NCI-H82 treated with DMSO at 0.1 percent for 48 hours (cell line): ENCODE measurements around the gene PRR36.
"Not testable (repeated sequence)": the region's sequence is repeated elsewhere in the genome, so short reads cannot be mapped to it uniquely, and the experiment has no call there.

Experiments used
- DNase-seq: peaks from one replicate; lab custom pipeline; 2025; ENCODE audit not compliant: unreplicated experiment; lab: John Stamatoyannopoulos, UW

Gene PRR36

DNA sequence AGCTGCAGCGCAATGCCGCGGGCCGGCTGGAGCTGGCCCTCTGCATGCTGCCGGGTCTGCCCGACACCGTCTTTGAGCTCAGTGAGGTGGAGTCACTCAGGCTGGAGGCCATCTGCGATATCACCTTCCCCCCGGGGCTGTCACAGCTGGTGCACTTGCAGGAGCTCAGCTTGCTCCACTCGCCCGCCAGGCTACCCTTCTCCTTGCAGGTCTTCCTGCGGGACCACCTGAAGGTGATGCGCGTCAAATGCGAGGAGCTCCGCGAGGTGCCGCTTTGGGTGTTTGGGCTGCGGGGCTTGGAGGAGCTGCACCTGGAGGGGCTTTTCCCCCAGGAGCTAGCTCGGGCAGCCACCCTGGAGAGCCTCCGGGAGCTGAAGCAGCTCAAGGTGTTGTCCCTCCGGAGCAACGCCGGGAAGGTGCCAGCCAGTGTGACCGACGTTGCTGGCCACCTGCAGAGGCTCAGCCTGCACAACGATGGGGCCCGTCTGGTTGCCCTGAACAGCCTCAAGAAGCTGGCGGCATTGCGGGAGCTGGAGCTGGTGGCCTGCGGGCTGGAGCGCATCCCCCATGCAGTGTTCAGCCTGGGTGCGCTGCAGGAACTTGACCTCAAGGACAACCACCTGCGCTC lies 25.7 kb upstream of the PRR36 start:
- DNase-seq: no peak

DNA sequence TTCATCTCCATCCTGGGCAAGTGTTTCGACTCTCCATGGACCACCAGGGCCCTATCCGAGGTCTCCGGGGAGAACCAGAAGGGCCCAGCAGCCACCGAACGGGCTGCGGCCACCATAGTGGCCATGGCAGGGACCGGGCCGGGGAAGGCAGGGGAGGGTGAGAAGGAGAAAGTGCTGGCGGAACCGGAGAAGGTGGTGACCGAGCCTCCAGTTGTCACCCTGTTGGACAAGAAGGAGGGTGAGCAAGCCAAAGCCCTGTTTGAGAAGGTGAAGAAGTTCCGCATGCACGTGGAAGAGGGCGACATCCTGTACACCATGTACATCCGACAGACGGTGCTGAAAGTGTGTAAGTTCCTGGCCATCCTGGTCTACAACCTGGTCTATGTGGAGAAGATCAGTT lies 24.8 kb upstream of the PRR36 start:
- DNase-seq: no peak

DNA sequence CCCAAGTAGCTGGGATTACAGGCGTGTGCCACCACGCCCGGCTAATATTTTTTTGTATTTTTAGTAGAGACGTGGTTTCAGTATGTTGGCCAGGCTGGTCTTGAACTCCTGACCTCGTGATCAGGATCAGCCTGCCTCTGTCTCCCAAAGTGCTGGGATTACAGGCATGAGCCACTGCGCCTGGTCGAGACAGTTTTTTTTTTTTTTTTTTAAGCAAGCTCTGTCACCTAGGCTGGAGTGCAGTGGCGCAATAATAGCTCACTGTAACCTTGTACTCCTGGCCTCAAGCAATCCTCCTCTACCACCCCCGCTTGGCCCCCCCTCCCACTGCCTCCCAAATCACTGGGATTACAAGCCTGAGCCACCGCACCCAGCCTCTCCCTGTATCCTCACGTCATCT lies 23.1 kb upstream of the PRR36 start:
- no peak for DNase-seq

DNA sequence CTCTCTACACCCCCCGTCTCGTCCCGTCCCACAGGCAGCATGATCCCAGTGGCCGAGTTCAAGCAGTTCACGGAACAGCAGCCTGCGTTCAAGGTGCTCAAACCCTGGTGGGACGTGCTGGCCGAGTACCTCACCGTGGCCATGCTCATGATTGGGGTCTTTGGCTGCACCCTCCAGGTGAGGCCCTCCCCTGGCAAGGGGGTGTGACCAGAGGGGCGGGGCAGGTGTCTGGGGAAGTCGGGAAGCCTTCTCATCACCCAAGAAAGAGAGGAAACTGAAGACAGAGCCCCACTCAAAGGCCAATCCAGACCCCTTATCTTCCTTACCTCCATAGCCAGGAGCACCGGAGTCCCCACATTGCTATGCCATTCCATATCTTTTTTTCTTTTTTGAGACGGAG lies 21.4 kb upstream of the PRR36 start:
- DNase-seq: no peak

DNA sequence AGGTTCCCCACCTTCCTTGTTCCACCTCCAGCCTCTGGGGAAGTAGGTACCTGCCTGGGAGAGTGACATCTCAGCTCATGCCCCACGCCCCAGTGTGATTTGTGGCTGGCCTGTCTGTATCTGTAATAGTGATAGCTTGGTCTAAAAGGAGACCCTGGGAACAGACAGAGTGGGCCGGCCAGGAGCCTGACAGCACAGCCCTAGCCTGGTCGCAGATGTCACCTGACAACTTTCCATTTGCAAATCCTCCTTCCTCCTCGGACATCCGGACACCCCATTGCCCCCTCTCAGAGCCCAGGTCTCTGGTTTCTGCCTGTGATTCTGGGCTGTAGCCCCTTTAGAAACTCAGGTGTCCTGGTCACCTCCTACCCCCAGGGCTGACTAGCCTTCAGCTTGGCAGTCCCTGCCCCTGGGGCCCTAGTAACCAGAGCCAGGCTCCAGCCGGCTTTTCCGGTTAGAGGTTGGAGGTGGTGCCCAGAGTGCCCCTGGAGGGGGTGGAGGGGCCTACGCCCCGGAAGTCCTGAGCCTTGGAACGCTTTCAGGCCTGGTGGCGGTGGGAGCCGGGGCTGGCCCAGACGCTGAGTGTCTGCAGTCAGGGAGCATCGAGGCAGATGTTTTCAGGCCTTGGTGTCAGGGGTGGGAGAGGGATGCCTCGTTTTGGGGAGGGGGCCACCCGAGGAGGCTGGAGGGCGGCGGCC lies 20.6 kb upstream of the PRR36 start:
- no peak for DNase-seq

DNA sequence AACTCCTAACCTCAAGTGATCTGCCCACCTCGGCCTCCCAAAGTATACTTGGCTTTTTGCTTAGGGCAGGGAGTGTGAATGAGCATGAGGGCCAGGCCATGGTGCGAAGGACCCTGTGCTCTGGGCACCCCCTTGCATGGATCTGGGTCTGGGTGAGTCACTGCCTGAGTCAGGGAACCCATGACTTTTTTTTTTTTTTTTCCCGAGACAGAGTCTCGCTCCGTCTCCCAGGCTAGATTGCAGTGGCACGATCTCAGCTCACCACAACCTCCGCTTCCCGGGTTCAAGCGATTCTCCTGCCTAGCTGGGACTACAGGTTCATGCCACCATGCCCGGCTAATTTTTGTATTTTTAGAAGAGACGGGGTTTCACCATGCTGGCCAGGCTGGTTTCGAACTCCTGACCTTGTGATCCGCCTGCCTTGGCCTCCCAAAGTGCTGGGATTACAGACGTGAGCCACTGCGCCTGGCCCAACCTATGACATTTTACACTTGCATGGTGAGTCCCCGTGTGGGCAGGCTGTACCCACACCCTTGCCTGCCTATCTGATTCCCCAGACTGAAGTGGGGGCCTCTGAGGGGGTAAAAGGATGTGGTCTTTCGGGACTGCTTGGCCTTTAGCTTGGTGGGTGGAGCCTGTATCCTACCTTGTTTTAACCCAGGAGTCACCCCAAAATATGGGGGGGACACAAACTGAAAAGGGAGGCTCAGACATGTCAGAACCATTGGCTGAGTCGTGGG lies 19.3 kb upstream of the PRR36 start:
- not testable (repeated sequence) for DNase-seq

DNA sequence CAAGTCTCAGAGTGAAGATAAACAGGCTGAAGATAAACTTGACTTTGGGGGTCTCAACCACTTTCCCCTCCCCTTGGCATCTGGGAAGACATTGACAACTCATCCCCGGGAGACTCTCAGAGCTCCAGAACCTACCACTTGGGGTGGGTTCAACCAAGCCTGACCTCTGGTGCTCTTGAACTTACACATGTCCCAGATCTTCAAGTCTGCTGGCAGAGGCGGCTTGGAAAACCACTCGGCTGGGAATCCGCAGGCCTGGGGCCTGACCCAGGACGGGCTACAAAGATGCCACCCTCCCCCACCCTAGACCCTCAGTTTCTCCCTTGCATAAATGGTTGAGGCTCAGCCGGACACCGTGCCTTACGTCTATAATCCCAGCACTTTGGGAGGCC lies 14.6 kb upstream of the PRR36 start:
- DNase-seq: no peak

DNA sequence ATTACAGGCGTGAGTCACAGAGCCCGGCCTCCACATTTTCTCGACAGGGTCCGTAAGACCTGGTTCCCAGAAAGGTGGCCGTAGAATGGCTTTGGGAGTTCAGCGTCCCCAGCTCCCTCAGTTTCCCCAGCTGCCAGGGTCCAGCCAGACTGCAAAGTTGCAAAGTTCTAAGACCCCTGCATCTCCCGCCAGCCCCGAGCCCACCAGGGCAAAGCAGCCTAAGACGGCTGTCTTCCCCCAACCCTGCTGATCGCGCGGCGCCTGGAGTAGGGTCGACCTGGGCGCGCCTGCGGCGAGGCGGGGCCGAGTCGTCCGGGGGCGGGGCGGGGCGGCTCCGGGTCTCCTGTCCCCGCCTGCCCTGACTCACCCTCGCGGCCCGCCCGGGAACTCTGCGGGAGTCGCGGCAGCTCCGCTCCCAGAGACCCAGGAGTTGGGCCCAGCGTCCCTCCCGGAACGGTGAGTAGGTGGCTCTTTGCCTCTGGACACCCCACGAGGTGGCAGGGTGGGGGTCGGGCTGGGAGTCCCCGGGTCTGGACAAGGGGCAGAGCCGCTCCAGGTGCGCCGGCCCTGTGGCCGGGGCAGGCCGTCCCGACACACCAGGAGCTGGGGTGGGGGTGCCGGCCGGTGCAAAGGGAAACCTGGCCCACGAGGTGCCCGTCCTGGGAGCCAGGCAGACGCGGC lies 14.1 kb upstream of the PRR36 start, which contains the start of gene LRRC8E:
Gene LRRC8E, plus strand, starts transcription at position 366 of the 681 bp plus-strand sequence. CDS start 7,094 bp downstream, outside the sequence.
- DNase-seq: no peak

DNA sequence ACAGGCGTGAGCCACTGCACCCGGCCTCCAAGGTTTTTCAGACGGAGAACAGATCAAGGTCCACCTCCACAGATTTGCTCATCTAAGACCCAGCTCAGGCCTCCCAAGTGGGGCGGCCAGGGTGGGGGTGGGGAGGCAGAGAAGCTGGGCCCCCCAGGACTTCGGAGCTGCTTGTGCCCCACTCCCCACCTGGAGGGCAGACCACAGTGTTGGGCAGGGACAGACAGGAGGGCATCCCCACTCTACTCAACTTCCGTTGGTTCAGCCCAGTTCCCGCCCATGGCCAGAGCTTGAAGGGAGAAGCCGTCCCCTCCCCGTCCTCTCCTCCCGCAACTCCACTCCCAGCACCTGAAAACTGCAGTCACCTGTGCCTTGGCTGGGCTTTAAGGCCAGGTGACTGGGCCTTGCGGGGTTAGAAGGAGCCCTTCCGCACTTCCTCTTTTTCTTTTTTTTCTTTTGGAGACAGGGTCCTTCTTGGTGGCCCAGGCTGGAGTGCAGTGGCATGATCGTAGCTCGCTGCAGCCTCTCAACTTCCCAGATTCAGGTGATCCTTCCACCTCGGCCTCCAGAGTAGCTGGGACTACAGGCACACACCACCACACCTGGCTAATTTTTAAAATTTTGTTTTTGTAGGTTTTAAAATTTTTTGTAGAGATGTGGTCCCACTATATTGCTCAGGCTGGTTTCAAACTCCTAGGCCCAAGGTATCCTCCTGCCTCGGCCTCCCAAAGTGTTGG lies 13.4 kb upstream of the PRR36 start:
- no peak for DNase-seq

DNA sequence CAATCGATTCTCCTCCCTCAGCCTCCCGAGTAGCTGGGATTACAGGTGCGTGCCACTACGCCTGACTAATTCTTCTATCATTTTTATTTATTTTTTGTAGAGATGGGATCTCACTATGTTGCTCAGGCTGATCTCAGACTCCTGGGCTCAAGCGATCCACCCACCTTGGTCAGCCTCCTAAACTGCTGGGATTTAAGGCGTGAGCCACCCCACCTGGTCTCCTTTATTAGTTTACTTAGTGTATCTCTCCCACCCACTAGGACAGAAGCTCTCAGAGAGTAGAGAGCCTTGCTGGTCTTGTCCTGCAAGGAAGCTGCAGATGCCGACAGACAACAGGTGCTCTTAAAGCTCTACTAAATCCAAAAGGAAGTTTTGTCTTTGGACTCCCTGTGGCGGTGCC lies 11.6 kb upstream of the PRR36 start:
- no peak for DNase-seq

DNA sequence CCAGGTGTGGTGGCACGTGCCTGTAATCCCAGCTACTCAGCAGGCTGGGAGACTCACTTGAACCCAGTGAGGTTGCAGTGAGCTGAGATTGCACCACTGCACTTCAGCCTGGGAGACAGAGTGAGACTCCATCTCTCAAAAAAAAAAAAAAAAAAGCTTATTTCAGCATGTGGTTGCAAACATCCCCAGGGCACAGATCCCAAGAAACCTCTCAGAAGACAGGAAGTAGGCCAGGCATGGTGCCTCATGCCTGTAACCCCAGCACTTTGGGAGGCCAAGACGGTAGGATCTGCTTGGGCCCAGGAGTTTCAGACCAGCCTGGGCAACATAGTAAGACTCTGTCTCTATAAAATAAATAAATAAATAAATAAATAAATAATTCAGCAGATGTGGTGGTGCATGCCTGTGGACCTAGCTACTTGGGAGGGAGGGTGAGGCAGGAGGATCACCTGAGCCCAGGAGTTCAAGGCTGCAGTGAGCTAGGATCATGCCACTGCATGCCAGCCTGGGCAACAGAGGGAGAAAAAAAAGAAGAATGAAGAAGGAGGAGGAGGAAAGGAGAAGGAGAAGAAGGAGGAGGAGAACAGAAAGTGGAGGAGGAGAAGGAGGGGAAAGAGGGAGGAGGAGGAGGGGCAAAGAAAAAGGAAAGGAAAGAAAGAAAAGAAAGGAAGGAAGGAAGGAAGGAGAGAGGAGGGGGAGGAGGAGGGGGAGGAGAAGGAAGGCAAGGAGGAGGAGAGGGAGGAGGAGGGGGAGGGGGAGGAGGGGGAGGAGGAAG lies 9.8 kb upstream of the PRR36 start:
- no peak for DNase-seq

DNA sequence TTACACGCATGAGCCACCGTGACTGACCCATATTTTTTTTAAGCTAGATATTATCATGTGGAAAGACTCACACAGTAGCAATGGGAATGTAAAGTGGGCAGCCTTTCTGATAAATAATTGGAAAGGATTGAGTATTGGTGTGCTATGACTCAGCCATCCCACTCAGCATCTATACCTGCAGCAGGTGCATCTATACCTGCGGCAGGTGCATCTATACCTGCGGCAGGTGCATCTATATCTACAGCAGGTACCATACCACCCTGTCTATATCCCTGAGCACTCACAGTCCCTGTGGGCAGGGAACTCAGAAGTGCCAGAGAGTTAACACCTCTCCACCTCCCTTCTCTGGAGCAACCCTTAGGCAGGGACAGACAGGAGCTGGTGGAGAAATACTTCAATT lies 8.9 kb upstream of the PRR36 start:
- DNase-seq: no peak

DNA sequence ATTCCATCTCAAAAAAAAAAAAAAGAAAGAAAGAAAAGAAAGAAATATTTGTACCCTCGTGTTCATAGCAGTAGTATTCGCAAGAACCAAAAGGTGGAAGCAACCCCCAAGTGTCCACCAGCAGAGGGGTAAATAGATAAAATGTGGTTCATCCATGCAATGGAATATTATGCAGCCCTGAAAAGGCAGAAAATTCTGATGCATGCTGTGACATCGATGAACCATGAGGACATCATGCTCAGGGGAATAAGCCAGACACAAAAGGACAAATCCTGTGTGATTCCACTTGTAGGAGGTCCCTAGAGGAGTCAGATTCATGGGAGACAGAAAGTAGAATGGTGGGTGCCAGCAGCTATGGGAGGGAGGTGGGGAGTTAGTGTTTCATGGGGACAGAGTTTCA lies 7.7 kb upstream of the PRR36 start:
- DNase-seq: no peak

DNA sequence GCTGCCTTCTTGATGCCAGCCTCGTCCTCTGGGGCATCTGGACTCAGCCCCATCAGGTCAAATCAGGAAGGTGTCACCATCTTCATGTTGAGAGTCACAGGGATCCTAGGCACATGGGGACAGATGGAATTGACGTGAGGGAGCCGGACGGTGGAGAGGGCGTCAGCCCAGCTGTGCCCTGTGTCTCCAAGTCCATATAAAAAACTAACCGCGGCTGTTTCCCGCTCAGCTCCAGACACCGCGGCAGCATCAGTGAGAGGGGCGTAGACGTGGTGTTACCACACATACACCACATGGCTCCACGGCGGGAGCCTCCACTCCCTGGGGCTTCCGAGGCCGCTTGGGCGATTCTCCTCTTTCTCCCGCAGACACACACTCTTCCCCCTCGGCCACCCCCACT lies 5.6 kb upstream of the PRR36 start:
- no peak for DNase-seq

DNA sequence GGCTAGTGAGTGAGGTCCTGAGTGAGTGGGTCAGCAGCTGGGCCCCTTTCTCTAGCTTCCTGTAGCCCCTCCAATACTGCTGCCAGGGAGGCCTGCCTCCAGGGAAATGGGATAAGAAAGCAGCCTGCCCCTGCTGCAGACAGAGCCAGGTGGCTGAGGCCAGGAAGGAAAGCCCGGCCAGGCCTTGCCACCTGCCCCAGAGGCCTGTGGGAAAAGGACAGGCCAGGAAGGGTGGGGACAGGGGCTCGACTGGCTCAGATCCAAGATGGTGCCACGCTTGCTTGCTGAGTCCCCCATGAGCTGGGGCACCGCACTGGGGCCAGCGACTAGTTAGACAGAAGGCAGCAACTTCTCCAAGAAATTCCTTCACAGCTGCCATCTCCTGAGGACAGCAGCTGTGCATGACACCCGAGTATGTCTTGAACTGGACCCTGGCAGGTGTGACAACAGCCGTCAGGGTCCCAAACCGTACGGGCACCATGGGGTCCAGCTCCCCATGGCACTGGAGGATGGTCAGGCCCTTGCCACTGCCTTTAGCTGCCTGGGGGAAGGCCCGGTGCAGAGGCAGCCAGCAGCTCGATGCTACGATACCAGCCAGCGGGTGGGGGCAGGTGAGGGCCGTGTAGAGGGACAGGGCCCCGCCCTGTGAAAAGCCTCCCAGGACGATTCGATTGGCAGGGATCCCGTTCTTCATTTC lies 5.1 kb upstream of the PRR36 start:
- DNase-seq: no peak

DNA sequence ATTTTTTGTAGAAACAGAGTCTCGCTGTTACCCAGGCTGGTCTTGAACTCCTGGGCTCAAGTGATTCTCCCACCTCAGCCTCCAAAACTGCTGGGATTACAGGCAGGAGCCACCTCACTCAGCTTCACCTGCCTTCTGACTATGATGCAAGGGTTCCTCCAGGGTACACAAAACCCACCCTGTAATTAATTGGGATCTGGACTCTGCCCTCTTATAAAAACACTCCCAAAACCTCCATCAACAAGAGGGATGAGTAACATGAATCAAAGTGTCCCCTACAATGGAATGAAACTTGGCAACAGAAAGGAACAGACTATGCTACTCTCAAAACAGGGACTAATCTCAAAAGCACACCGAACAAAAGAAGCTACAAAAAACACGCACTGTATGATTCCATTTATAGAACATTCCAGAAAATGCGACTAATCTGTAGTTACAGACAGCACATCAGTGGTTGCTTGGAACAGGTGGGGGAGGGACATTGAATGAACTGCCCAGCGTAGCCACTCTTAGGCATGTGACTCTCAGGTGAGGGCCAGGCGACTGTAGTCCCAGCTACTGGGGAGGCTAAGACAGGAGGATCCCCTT lies 3.2 kb upstream of the PRR36 start:
- DNase-seq: no peak

DNA sequence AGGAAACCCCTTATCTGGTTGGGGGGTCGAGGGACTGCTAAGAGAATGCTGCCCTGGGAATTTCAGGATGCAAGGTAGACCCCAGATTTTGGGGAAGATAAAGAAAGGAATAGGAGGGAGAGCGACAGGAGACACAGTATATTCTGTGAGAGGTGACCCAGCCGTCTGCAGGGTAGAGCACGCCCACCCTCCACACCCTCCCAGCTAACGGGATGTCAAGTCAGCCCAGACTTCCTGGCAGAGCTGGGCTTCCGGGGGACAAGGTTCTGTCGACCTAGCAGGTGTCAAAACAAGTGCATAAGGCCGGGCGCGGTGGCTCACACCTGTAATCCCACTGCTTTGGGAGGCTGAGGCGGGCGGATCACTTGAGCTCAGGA lies 695 bp upstream of the PRR36 start:
- no peak for DNase-seq

DNA sequence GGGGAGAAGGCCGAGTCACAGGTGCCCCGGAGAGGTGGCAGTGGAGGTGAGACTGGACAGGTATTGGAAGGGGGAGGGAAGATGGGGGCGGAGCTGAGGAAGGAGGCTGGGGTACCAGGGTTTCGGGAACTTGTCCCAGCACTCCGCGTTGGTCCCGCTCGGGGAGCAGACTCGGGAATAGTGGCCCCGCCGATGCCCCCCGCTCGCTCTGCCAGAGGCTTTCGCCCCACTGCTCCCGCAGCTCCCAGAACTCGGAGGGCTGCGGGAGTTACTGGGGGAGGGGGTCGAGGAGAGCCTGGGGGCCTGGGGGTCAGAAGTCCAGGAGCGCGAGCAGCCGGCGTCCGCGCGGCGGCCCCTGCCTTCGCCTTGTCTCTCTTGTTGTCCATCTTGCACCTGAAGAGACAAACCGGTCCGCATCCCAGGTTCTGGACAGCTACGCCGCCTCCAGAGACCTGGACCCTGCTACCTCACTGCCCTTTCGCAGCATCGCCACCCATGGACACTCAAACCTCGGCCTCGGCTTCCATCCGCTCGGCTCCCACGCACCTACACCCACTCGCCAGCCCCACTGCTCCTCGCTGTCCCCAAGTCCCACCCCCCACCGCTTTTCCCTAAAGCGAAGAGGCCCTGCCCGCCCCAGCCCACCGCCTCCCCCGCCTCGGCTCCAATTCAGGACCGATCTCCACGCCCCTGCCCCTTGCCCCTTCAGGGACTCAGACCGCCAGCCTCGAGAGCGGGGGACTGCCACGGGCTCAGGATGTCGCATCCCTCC lies 700 bp downstream of the PRR36 start:
- no peak for DNase-seq
